Lung (tissue), 12 donors: Measurements from ENCODE around the gene LPAR5. TPM values are rescaled to one million over a fixed set of nuclear protein-coding genes. Genes with fewer than 3 reads are reported as not detected.

Source experiments
- ATAC-seq: fragments of 200-7000 bp; cut with Tn5 transposase; one replicate; pipeline ENCODE4 v1.9.1; 2020; ENCODE audit warnings: moderate number of reproducible peaks; ENCODE audit not compliant: insufficient read depth, low FRiP score
- DNase-seq, 3 donors: peaks; one replicate each; pipeline ENCODE4 v3.0.0-alpha.2; 2013 to 2017
- H3K27ac ChIP-seq, 2 donors: one replicate each; pipeline ENCODE4 v1.5.1; 2013; ENCODE audit warnings: mild to moderate bottlenecking in 2 of 2, moderate library complexity in 2 of 2, control low read depth in 1 of 2, inconsistent platforms in 1 of 2, low read depth in 1 of 2, low read length in 1 of 2
- H3K27me3 ChIP-seq, 3 donors: one replicate each; pipeline ENCODE4 v1.5.1; 2013; ENCODE audit warnings: low read length in 2 of 3; ENCODE audit not compliant: control insufficient read depth in 3 of 3, insufficient read depth in 3 of 3
- H3K36me3 ChIP-seq, 4 donors: one replicate each; pipeline ENCODE4 v1.5.1; 2013; ENCODE audit warnings: low read length in 4 of 4, mild to moderate bottlenecking in 1 of 4, moderate library complexity in 1 of 4; ENCODE audit not compliant: control insufficient read depth in 4 of 4, insufficient read depth in 4 of 4
- H3K4me1 ChIP-seq, 5 donors: one replicate each; pipeline ENCODE4 v1.5.1; 2013; ENCODE audit warnings: low read length in 5 of 5, mild to moderate bottlenecking in 2 of 5, moderate library complexity in 1 of 5; ENCODE audit not compliant: control insufficient read depth in 5 of 5, insufficient read depth in 5 of 5
- H3K4me3 ChIP-seq: one replicate; pipeline ENCODE4 v1.5.1; 2013; ENCODE audit warnings: mild to moderate bottlenecking, control low read depth, moderate library complexity
- H3K9ac ChIP-seq, 2 donors: one replicate each; pipeline ENCODE4 v1.5.1; 2013; ENCODE audit warnings: low read length in 2 of 2, control low read depth in 1 of 2; ENCODE audit not compliant: insufficient read depth in 1 of 2
- H3K9me3 ChIP-seq, 4 donors: one replicate each; pipeline ENCODE4 v1.5.1; 2013; ENCODE audit warnings: low read length in 3 of 4, mild to moderate bottlenecking in 1 of 4, moderate library complexity in 1 of 4; ENCODE audit not compliant: control insufficient read depth in 4 of 4, insufficient read depth in 3 of 4
- WGBS, 2 donors: extraction: QIAGEN DNeasy Blood & Tissue Kit; methylation state at CpG; one replicate each; pipeline ENCODE4 v1.1.7; 2013; 5-methylcytosine and 5-hydroxymethylcytosine counted together
- polyA plus RNA-seq, 2 donors: library from polyadenylated mRNA; stranded (reverse); fragments of 200-250 nt; gene quantifications; one replicate each; pipeline ENCODE4 v1.2.1, GENCODE V29; 2013
- total RNA-seq, 2 donors: library from RNA; depleted of rRNA in 1 of 2; stranded (reverse); fragments of >200 nt in 1 of 2; gene quantifications; one replicate each; pipeline ENCODE4 v1.2.1, GENCODE V29; 2014 to 2021
- TF ChIP-seq, protein P1 (sequence below): IDR thresholded peaks from 2 replicates; pipeline ENCODE4 v1.5.1; 2012; ENCODE audit warnings: mild to moderate bottlenecking; ENCODE audit errors: control extremely low read depth, extremely low read depth
- donor health status: control.
- donor health status: control.
- donor health status: Bipolar disorder and iron deficiency.
- donor health status: healthy.
- donor health status: DM: yes; HTN: yes; CAD: no.

The LPAR5 gene
- total and polyA plus RNA-seq, 4 donors: 0.51 to 2.8 (median 1.5) TPM

DNA sequence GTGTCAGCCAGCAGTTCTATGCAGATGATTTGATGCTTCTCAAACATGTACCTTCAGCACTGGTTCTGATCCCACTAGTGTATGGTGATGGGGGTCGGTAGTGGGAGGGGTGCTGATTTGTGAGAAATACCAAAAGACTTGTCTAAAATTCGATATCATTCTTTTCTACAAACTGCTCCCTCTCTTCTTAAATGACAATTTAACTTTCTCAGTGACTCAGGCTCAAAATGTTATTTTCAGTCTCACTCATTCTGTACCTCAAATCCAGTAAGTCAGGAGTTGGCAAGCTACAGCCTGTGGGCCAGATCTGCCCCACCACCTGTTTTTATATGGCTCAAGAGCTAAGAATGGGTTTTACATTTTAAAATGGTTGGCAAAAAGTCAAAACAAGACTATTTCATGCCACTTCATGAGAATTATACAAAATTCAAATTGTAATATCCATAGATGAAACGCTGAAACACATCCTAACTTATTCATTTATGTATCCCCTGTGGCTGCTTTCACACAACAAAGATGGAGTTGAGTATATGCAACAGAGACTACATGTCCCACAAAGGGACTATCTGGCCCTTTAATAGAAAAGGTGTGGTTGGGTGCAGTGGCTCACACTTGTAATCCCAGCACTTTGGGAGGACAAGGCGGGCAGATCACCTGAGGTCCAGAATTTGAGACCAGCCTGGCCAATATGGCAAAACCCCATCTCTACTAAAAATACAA, 61.0 kb downstream of the LPAR5 start:
- DNase-seq (no peak), ATAC-seq (no peak)
- no peaks in the 10 kb centered on the region for H3K9me3 ChIP-seq
- no peaks in the 10 kb centered on the region for H3K4me1 ChIP-seq
- TF ChIP-seq, protein P1, sequence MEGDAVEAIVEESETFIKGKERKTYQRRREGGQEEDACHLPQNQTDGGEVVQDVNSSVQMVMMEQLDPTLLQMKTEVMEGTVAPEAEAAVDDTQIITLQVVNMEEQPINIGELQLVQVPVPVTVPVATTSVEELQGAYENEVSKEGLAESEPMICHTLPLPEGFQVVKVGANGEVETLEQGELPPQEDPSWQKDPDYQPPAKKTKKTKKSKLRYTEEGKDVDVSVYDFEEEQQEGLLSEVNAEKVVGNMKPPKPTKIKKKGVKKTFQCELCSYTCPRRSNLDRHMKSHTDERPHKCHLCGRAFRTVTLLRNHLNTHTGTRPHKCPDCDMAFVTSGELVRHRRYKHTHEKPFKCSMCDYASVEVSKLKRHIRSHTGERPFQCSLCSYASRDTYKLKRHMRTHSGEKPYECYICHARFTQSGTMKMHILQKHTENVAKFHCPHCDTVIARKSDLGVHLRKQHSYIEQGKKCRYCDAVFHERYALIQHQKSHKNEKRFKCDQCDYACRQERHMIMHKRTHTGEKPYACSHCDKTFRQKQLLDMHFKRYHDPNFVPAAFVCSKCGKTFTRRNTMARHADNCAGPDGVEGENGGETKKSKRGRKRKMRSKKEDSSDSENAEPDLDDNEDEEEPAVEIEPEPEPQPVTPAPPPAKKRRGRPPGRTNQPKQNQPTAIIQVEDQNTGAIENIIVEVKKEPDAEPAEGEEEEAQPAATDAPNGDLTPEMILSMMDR: no peak
- no peak overlapping the region for H3K9ac ChIP-seq
- H3K27ac ChIP-seq: no peak overlapping the region
- H3K36me3 ChIP-seq: peaks cover 45 to 60% (median 49%) of the 10 kb centered on the region in 4 donors
- H3K27me3 ChIP-seq: no peaks in the 10 kb centered on the region
- H3K4me3 ChIP-seq: no peak overlapping the region
- WGBS, 2 donors: 88 to 93% methylated on average over 4 of the region's 4 CpGs

DNA sequence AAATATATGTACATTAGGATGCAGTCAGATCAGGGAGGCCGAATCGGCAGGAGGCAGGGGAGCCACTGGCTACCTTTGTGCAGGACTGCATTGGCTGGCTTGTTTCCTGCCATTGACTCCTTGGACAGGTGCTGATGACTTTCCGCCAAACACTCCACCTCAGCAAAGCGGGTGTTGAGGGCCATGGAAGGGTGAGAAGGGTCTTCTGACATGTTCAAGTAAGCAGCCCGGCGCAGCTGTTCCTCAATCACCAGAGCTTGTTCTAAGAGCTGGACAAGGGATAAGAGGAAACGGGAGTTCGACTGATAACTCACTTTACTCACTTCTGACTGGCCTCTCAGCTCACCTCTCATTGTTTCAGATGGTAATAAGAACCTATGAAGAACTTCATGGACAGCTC, 62.8 kb downstream of the LPAR5 start:
- Histone ChIP-seq H3K27ac (no peak overlapping the region), H3K27me3 (no peaks in the 10 kb centered on the region), H3K9ac (no peak overlapping the region), H3K4me3 (no peak overlapping the region), H3K9me3 (no peaks in the 10 kb centered on the region), H3K4me1 (peaks cover 0 to 1% (median 0%) of the 10 kb centered on the region in 5 donors), H3K36me3 (peaks cover 39 to 51% (median 45%) of the 10 kb centered on the region in 4 donors)
- WGBS, 2 donors: 86 to 95% methylated on average over 8 of the region's 8 CpGs
- DNase-seq (no peak), ATAC-seq (no peak)
- TF ChIP-seq, protein P1: no peak

DNA sequence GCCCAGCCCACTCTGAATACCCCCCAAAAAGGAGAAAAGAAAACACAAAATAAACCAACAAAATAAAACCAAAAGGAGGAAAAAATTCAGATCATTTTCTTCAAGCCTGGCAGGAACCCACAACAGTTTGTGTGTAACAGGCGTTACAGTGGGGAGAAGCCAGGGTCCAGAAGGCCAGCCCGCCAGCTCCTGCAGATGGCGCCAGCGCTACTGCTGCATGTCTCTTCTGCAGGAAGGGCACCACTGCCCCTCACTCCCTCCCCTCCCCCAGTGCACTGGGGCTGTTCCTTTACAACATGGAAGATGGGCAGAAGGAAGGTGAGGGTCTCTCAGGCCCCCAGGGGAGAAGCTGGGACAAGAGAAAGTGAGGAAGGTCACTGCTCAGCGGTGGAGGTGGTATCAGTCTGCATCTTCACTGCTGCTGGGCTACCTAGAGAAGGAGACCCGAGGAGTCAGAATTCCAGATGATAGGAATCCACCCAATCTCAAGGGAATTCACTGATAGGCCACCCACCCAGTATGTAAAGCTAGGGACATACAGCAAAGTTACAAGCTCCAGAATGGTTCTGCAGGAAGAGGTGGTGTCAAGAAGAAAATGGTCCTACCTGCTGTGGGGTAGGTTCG, 65.4 kb downstream of the LPAR5 start:
- no peak overlapping the region for H3K4me3 ChIP-seq
- H3K27me3 ChIP-seq: no peaks in the 10 kb centered on the region
- H3K36me3 ChIP-seq: peaks cover 16 to 38% (median 34%) of the 10 kb centered on the region in 4 donors
- 71 to 76% methylated on average over 7 of the region's 7 CpGs for WGBS, 2 donors
- TF ChIP-seq, protein P1: no peak
- H3K9me3 ChIP-seq: no peaks in the 10 kb centered on the region
- no peak for ATAC-seq
- H3K9ac ChIP-seq: no peak overlapping the region
- peaks cover 0 to 10% (median 6%) of the 10 kb centered on the region in 5 donors for H3K4me1 ChIP-seq
- no peak overlapping the region for H3K27ac ChIP-seq
- DNase-seq: peak; percentile 31 to 53 (median 46)
